ENCODE results near the gene CABP7.
"Not testable (repeated sequence)": the region's sequence is repeated elsewhere in the genome, so short reads cannot be mapped to it uniquely, and the experiment has no call there.

CABP7 gene

GRCh38 chr22:29753808-29754657 lies 34.2 kb downstream of the CABP7 start:
- TF ChIP-seq POLR2AphosphoS5 (IDR thresholded peaks at IDR 0.05; ENCODE audit: borderline replicate concordance, low read depth, low read length): no peak
- TF ChIP-seq FOXP2 (optimal IDR thresholded peaks at IDR 0.05; ENCODE audit: control extremely low read depth, extremely low read length, insufficient read depth): no peak
- no peak for TF ChIP-seq EZH2 (IDR thresholded peaks at IDR 0.05)
- no peak for DNase-seq (ENCODE audit: low read depth, low spot score)
- no peaks in the 10 kb centered on the region for H3K36me3 ChIP-seq (ENCODE audit: insufficient read depth, low read length)
- H3K27ac ChIP-seq: no peak overlapping the region
- no peak overlapping the region for H3K9ac ChIP-seq (ENCODE audit: insufficient read length)
- H3K4me3 ChIP-seq: no peak overlapping the region
- H3K9me3 ChIP-seq (ENCODE audit: low read depth, low read length): no peaks in the 10 kb centered on the region

- DNase-seq (ENCODE audit: low read depth, low spot score); H3K27ac ChIP-seq; H3K9me3 ChIP-seq (ENCODE audit: low read depth, low read length); H3K36me3 ChIP-seq (ENCODE audit: insufficient read depth, low read length); H3K4me3 ChIP-seq; H3K9ac ChIP-seq (ENCODE audit: insufficient read length): not testable (repeated sequence)
Measured at GRCh38 chr22:29754658-29755395, 35.0 kb downstream of the CABP7 start.

GRCh38 chr22:29755889-29756288 lies 36.1 kb downstream of the CABP7 start:
- no peak for TF ChIP-seq POLR2AphosphoS5 (IDR thresholded peaks at IDR 0.05; ENCODE audit: borderline replicate concordance, low read depth, low read length)
- TF ChIP-seq EZH2 (IDR thresholded peaks at IDR 0.05): no peak
- no peak for TF ChIP-seq FOXP2 (optimal IDR thresholded peaks at IDR 0.05; ENCODE audit: control extremely low read depth, extremely low read length, insufficient read depth)
- no peak overlapping the region for H3K4me3 ChIP-seq
- no peak overlapping the region for H3K27ac ChIP-seq

GRCh38 chr22:29756341-29756740 lies 36.5 kb downstream of the CABP7 start:
- TF ChIP-seq FOXP2 (optimal IDR thresholded peaks at IDR 0.05; ENCODE audit: control extremely low read depth, extremely low read length, insufficient read depth) (no peak), POLR2AphosphoS5 (IDR thresholded peaks at IDR 0.05; ENCODE audit: borderline replicate concordance, low read depth, low read length) (no peak), EZH2 (IDR thresholded peaks at IDR 0.05) (no peak)
- H3K9ac ChIP-seq (ENCODE audit: insufficient read length): no peak overlapping the region
- no peak overlapping the region for H3K27ac ChIP-seq
- no peaks in the 10 kb centered on the region for H3K9me3 ChIP-seq (ENCODE audit: low read depth, low read length)
- no peaks in the 10 kb centered on the region for H3K36me3 ChIP-seq (ENCODE audit: insufficient read depth, low read length)
- no peak for DNase-seq (ENCODE audit: low read depth, low spot score)
- H3K4me3 ChIP-seq: no peak overlapping the region

More at GRCh38 chr22:29755889-29756288, 36.1 kb downstream of the CABP7 start:
- Histone ChIP-seq H3K9ac (ENCODE audit: insufficient read length) (no peak overlapping the region), H3K36me3 (ENCODE audit: insufficient read depth, low read length) (no peaks in the 10 kb centered on the region), H3K9me3 (ENCODE audit: low read depth, low read length) (no peaks in the 10 kb centered on the region)
- DNase-seq (ENCODE audit: low read depth, low spot score): no peak

- DNase-seq (ENCODE audit: low read depth, low spot score): no peak
- Histone ChIP-seq H3K9me3 (ENCODE audit: low read depth, low read length) (no peaks in the 10 kb centered on the region), H3K36me3 (ENCODE audit: insufficient read depth, low read length) (no peaks in the 10 kb centered on the region), H3K4me3 (no peak overlapping the region), H3K27ac (no peak overlapping the region), H3K9ac (ENCODE audit: insufficient read length) (no peak overlapping the region)
- TF ChIP-seq FOXP2 (optimal IDR thresholded peaks at IDR 0.05; ENCODE audit: control extremely low read depth, extremely low read length, insufficient read depth) (no peak), EZH2 (IDR thresholded peaks at IDR 0.05) (no peak), POLR2AphosphoS5 (IDR thresholded peaks at IDR 0.05; ENCODE audit: borderline replicate concordance, low read depth, low read length) (no peak)
Measured at GRCh38 chr22:29757096-29757495, 37.3 kb downstream of the CABP7 start.

GRCh38 chr22:29758068-29758622 lies 38.3 kb downstream of the CABP7 start:
- H3K4me3 ChIP-seq: no peak overlapping the region
- DNase-seq (ENCODE audit: low read depth, low spot score): no peak
- H3K36me3 ChIP-seq (ENCODE audit: insufficient read depth, low read length): no peaks in the 10 kb centered on the region
- H3K9ac ChIP-seq (ENCODE audit: insufficient read length): no peak overlapping the region
- no peaks in the 10 kb centered on the region for H3K9me3 ChIP-seq (ENCODE audit: low read depth, low read length)
- TF ChIP-seq EZH2 (IDR thresholded peaks at IDR 0.05): no peak
- no peak for TF ChIP-seq FOXP2 (optimal IDR thresholded peaks at IDR 0.05; ENCODE audit: control extremely low read depth, extremely low read length, insufficient read depth)
- TF ChIP-seq POLR2AphosphoS5 (IDR thresholded peaks at IDR 0.05; ENCODE audit: borderline replicate concordance, low read depth, low read length): no peak
- no peak overlapping the region for H3K27ac ChIP-seq

GRCh38 chr22:29758959-29759358 lies 39.2 kb downstream of the CABP7 start:
- Histone ChIP-seq H3K9ac (ENCODE audit: insufficient read length) (no peak overlapping the region), H3K36me3 (ENCODE audit: insufficient read depth, low read length) (no peaks in the 10 kb centered on the region), H3K27ac (no peak overlapping the region), H3K4me3 (no peak overlapping the region), H3K9me3 (ENCODE audit: low read depth, low read length) (no peaks in the 10 kb centered on the region)
- TF ChIP-seq EZH2 (IDR thresholded peaks at IDR 0.05) (no peak), POLR2AphosphoS5 (IDR thresholded peaks at IDR 0.05; ENCODE audit: borderline replicate concordance, low read depth, low read length) (no peak), FOXP2 (optimal IDR thresholded peaks at IDR 0.05; ENCODE audit: control extremely low read depth, extremely low read length, insufficient read depth) (no peak)
- no peak for DNase-seq (ENCODE audit: low read depth, low spot score)

- DNase-seq (ENCODE audit: low read depth, low spot score): no peak
- H3K27ac ChIP-seq: no peak overlapping the region
- no peak overlapping the region for H3K4me3 ChIP-seq
- no peaks in the 10 kb centered on the region for H3K9me3 ChIP-seq (ENCODE audit: low read depth, low read length)
- H3K36me3 ChIP-seq (ENCODE audit: insufficient read depth, low read length): no peaks in the 10 kb centered on the region
- no peak overlapping the region for H3K9ac ChIP-seq (ENCODE audit: insufficient read length)
- no peak for TF ChIP-seq EZH2 (IDR thresholded peaks at IDR 0.05)
- no peak for TF ChIP-seq FOXP2 (optimal IDR thresholded peaks at IDR 0.05; ENCODE audit: control extremely low read depth, extremely low read length, insufficient read depth)
- no peak for TF ChIP-seq POLR2AphosphoS5 (IDR thresholded peaks at IDR 0.05; ENCODE audit: borderline replicate concordance, low read depth, low read length)
Measured at GRCh38 chr22:29762263-29762662, 42.5 kb downstream of the CABP7 start.
